GM13976 (cell line): ENCODE measurements around the gene TBC1D22A.

Experiments
- DNase-seq: peaks from one replicate; pipeline ENCODE4 v3.0.0; 2012; ENCODE audit warnings: low spot score
- CTCF ChIP-seq: IDR thresholded peaks from 2 replicates; pipeline ENCODE4 v1.5.1; 2012; ENCODE audit warnings: borderline replicate concordance, mild to moderate bottlenecking; ENCODE audit not compliant: insufficient read depth; ENCODE audit errors: extremely low read depth, missing control alignments, control extremely low read depth
- in situ Hi-C: fragments of 300-500 bp; cut with MboI; formaldehyde crosslinking; loops from one replicate; pipeline ENCODE4 v1.12.0; 2022; ENCODE audit warnings: low sequenced_read_pairs, mixed read lengths, inconsistent platforms; ENCODE audit not compliant: unreplicated experiment

The TBC1D22A gene

DNA sequence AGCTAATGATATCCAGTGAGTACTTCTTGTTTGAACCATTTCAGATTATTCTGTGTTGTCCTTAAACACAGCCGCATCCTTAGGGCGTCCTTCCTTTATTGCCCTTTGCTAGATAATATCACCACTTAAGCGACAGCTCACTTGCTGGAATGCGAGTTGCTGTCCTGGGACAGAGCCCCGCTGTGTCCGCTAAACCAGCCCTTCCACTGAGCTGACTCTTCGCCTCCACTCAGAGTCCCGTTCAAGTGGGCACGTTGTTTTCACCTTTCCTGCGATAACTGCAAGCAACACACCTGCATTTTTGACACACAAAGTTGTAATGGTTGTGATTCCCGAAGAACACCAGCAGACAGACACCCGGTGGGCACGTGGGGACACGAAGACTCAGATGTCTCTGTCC is 140.0 kb downstream of the TBC1D22A start:
- no peak for TF ChIP-seq CTCF
- in situ Hi-C loops, result no loop called here
- no peak for DNase-seq

DNA sequence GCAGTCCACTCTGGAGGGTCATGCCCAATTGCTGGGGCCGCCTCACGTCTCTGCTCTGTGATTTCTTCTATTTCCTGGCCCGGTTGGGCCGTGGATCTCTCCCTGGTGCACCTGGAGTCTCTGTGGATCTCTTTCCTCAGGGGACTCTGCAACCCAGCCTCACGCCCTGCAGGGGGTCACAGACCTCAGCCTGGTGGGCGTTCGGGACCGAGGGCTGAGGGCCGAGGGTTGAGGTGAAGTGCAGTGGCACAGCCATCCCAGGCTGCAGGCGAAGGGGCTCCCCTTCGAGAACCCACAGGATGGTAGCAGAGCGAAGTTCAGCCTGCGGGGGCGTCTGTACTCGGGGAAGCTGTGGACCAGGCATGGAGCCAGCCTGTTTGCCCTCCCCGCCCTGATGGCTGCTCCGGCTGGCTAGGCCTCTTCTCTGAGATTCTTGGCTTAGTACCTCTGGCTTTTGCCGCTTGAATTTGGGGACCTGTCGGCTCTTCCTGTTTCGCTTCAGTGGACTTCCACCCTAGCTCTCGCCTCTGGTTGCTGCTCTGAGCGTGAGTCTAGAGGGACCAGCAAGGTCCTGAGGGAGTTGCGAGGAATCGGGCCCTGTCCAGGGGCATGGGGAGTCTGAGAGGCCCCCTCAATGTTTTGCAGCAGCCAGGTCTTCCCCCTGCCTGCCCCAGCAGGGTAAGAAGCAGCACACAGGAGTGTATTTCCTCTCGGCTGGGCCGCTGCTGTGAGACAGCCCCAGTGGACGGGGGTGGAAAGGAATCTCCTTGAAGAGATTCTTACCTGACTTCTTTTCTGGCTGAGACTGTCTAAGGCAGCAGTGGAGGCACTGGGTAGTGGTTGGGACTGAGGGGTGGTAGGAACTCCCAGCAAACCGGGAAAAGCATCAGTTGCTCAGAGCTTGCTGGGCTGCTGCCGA is 140.8 kb downstream of the TBC1D22A start:
- in situ Hi-C loops, result no loop called here
- TF ChIP-seq CTCF, result no peak
- DNase-seq, result no peak

DNA sequence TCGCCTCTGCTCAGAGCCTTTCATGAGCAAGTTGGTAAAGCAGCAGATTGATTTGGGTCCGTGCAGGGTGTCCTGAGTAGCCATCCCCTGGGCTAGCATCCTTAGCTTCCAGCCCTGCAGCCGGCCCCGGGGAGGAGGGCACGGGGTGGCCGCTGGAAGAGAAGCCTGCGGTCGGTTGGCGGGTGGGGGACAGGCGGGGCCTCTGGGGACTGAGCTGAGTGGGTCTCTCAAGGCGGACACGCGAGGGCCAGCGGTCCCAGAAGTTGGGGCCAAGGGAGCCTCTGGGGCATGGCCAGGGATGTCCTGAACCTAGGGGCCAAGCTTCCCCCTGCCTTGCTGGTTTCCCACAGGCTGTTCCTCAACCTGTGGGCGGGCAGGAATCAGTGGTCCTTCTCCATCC is 143.0 kb downstream of the TBC1D22A start:
- no peak for DNase-seq
- TF ChIP-seq CTCF, result no peak
- in situ Hi-C loops, result no loop called here

- in situ Hi-C loops, result no loop called here
- no peak for TF ChIP-seq CTCF
- no peak for DNase-seq
These were observed 143.4 kb downstream of the TBC1D22A start for GRCh38 chr22:46905834-46906233.

DNA sequence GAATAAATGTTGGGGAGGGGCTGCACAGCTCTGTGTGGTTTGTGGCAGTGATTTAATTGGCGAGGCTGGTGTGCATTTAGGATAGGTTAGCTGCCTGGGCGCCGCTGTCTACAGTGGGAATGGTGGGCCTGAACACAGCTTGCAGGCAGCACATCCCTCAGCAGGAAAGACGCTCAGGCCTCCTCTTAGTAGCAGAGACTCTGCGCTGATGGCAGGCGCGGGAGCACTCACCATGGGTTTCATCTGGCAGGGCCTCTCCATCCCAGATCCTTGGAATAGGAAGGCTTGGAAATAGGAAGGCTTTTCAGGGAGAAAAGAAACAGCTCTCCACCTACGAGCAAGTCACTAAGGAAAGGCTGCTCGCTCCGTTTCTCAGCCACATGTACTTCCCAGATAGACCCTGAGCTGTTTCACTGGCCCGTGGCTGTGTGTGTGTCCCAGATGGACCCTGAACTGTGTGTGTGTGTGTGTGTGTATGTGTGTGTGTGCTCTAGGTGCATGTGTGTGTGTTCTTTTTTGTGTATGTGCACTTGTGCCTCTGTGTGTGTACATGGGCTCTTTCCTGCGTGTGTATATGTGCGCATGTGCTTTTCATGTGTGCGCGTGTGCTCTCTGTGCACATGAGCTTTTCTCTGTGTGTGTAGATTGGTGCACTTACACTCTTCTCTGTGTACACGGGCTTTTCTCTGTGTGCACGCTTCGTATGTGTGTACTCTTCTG is 144.0 kb downstream of the TBC1D22A start:
- DNase-seq, result no peak
- in situ Hi-C loops, result no loop called here
- TF ChIP-seq CTCF, result no peak

DNA sequence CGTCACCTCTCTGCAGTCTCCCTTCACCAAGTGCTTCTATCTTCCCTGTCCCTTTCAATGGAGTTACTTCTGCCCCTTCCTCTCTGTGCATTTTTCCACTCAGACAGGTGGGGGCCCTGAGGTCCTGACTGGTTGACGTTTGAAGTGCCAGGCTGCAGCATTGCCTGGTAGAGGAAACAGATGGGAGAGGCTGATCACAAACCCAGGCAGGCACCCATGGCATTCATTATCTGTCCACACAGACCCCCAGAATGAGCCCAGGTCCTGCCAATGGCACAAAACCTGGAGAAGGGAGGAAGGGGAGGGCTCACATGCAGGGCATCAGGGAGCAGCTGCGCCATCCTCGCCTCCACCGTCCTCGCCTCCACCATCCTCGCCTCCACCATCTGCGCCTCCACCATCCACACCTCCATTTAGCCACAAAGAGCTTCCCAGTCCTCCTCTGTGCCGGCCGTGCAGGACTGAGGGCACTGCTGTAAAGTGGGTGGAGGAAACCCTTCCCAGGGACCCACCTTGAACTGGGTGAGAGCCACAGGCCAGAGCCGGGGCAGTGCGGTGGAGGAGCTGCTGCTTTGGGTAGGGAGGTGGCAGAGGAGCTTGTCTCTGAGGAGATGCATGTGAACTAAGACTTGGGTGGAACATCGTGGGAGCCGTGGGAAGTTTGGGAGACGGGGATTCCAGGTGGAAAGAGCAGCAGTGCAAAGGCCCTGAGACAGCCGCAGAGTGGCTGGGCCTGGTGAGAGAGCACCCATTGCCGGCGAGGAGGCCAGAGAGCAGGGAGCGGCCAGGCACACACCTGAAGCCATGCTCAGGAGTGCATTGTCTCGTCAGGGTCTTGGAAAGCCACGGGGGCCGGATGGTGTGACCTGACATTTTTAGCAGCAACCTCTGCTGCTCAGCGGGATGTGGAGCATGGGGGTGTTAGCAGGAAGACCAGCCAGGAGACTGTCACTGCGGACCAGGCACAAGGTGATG is 145.1 kb downstream of the TBC1D22A start:
- in situ Hi-C loops, result no loop called here
- TF ChIP-seq CTCF, result no peak
- DNase-seq, result peak; percentile 15
